Midbrain (tissue), 1 donor: Measurements from ENCODE around the gene UBAC1.
"Not testable (repeated sequence)": the region's sequence is repeated elsewhere in the genome, so short reads cannot be mapped to it uniquely, and the experiment has no call there.

Experiments
- DNase-seq: peaks from one replicate; lab custom pipeline; 2025; lab: John Stamatoyannopoulos, UW

The UBAC1 gene

DNA sequence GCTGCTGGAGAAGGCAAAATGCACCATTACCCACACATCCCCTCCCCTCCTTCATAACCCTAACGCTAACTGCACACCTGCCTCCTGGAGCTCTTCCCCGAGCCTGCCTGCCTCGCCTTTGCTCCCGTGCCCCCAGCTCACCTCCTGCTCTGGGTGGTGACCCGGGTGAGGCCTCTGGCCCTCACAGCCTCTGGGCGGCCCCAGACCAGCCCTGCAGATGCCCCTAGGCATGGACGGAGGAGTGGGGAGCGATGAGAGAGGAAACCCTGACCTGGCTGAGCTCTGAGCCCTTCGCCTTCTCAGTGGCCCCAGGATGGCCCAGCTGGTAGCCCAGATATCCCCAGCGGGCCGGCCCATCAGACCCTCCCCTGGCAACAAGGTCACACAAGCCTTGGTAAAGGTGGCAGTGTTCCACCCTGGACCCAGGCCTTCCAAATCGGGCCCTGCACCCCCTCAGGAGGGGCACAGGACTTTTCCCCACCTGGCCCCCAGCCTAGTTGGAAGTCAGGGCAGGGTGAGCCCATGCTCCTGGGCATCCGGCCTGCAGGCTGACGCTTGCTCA, 39.3 kb downstream of the UBAC1 start:
- DNase-seq: no peak

DNA sequence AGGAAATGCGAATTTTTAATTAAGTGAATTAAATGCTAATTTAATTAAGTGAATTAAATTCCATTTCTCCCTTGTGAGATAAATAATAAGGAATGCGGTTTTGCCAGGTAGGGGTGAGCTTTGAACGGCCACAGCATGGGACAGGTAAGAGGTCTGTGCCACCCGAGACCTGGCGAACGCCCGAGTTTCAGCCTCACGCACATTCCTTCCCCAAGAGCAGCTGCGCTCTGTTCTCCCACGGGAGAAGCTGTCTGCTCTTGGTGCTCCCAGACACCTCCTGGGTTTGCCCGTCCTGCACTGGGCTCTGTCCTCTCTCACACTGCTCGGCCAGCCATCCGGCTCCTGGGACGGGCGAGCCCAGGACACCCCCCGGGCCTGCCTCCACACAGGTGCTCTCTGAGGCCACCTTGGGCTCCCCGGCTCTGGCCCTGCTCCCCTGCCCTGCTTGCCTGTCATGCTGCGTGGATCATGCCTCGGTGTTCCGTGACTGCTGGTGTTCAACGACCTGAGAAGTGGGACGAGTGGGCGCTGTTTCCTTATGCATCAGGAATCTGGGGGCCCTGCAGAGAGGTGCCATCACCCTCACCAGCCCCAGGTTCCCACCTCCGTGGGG, 40.1 kb downstream of the UBAC1 start:
- DNase-seq: no peak

DNA sequence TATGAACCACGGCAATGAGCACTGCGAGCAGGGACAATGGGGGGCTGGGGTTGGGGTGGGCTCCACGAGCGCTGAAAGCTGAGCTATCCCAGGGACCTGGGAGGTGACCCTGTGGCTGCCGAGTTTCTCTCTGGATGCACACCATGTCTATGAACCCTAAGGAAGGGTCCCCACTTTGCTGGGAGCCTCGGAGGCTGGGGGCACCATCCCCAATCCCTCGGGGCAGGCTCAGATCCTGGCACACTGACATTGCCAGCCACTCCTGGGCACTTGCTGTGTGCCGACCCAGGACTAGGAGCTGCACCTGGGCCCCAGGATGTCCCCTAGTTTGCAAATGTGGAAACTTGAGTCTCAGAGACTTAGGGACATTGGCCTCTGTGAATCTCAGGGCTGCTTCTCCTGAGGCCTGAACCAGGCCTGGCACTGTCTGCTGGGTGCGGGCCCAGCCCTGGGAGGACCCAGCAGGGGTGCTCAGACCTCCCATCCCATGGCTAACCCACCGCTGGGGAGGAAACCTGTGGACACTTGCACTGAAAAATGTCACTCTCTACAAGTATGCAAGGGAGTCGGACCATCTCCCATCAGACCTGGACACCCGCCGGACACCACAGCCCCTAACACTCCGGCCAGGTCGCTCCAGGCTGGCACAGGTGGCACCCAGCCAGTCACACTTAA, 40.8 kb downstream of the UBAC1 start:
- DNase-seq: no peak

DNA sequence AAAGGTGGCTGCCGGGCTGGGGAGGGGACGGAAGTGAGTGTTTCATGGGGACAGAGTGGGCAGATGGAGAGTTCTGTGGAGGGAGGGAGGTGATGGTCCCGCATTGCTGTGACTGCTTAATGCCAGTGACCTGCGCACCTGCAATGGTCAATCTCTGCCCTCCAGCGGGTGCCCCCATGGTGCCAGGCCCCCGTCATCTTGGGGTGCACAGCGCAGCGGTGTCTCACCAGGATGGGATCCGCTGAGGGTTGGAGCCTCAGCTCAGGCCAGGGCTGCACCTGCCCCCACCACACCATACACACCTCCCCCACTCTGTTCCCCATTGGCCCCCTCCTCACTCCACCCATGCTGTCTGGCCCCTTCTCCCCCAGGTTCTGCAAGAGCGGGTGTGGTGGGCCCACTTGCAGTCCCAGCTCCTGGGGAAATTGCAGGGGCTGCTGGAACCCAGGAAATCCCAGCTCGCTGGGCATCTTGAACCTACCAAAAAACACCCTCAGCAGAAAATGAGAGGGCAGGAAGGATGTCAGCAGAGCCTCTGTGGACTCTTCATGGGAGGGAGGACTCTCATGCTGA, 41.8 kb downstream of the UBAC1 start:
- DNase-seq: no peak

DNA sequence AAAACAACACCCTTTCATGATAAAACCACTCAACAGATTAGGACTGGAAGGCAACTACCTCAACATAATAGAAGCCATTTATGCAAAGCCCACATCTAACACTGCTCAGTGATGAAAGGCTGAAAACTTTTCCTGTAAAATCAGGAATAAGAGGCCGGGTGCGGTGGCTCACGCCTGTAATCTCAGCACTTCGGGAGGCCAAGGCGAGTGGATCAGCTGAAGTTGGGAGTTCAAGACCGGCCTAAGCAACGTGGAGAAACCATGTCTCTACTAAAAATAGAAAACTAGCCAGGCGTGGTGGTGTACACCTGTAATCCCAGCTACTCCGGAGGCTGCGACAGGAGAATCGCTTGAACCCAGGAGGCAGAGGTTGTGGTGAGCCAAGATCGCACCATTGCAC, 44.9 kb downstream of the UBAC1 start:
- not testable (repeated sequence) for DNase-seq

DNA sequence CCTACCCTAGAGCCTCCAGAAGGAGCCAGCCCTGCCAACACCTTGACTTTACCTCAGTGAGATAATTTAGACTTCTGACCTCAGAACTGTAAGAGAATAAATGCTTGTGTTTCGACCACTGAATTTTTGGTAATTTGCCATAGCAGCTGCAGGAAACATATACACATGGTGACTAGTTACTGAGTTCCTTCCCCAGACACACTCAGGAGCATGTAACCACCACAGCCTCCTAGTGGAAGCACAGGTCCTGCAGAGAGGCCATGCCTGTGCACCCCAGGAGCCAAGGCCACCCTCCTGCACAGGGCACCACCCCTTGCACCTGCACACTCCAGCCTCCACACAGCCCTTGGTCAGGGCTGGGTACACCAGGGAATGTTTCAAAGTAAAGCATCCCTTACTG, 46.3 kb downstream of the UBAC1 start:
- DNase-seq: no peak

DNA sequence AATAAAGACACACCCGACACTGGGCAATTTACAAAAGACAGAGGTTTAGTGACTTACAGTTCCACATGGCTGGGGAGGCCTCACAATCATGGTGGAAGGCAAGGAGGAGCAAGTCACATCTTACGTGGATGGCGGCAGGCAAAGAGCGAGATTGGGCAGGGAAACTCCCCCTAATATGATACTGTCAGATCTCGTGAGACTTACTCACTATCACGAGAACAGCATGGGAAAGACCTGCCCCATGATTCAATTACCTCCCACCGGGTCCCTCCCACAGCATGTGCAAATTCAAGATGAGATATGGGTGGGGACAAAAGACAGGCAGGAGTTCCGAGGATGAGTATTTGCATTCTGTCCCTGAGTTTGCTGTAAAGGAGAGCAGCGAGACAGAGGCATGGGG, 49.9 kb downstream of the UBAC1 start:
- not testable (repeated sequence) for DNase-seq

DNA sequence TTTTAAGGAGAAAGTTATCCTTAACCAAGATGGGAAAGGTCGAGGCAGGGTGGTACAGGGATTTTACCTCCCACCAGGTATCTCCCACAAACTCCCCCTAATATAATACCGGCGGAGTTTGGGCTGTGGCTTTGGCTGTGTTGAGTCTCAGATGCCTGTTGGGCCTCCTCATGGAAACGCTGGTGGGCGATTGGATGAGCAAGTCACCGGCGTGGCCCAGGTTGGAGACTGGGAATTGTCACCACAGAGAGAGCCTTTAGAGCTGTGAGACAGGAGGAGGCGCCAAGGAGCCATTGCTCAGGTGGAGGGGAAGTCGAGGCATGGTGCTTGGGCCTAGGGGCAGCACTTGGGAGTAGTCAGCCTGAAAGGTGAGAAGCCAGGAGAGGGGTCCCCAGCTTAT, 50.4 kb downstream of the UBAC1 start:
- DNase-seq: no peak

DNA sequence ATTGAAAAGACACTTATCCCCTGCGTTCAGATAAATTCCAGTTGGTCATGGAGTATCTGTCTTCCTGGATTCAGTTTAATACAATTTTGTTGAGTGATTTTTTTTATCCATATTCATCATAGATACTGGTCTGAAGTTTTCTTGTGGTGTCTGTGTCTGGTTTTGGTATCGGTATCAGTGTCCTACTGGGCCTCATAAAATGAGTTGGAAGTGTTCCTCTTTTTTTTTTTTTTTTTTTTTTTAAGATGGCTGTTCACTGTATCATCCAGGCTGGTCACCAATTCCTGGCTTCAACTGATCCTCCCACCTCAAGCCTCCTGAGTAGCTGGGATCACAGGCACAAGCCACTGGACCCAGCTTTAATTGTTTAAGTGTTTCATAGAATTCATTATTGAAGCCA, 51.0 kb downstream of the UBAC1 start:
- no peak for DNase-seq

DNA sequence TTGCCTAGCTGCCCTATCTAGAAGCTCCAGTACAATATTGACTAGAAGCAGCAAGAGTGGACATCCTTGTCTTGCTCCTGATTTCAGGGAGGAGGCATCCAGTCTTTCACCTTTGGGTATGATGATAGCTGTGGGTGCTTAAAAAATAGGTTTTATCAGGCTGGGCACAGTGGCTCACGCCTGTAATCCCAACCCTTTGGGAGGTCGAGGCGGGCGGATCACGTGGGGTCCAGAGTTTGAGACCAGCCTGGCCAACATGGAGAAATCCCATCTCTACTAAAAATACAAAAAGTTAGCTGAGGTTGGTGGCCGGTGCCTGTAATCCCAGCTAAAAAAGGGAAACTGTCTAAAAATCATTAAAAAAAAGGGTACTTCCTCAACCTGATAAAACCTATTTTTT, 51.8 kb downstream of the UBAC1 start:
- DNase-seq: no peak

DNA sequence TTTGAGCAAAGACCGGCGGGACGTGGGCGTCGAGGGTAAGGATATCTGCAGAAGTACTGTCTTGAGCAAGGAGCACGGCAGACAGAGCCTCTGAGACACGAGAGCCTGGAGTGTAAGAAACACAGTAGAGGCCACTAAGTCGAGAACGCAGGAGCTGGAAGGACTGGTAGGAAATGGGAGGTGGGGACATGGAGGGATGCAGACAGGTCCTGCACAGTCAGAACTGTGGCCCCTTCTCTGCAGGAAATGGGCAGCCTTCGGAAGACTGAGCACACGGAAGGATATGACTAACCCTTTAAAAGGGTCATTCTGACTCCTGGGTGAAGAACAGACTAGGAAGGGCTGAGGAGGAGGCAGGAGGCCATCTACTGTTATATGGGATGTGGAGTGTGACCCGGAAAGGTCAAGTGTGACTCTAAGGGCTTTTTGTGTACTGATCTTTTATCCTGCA, 52.4 kb downstream of the UBAC1 start:
- DNase-seq: no peak

DNA sequence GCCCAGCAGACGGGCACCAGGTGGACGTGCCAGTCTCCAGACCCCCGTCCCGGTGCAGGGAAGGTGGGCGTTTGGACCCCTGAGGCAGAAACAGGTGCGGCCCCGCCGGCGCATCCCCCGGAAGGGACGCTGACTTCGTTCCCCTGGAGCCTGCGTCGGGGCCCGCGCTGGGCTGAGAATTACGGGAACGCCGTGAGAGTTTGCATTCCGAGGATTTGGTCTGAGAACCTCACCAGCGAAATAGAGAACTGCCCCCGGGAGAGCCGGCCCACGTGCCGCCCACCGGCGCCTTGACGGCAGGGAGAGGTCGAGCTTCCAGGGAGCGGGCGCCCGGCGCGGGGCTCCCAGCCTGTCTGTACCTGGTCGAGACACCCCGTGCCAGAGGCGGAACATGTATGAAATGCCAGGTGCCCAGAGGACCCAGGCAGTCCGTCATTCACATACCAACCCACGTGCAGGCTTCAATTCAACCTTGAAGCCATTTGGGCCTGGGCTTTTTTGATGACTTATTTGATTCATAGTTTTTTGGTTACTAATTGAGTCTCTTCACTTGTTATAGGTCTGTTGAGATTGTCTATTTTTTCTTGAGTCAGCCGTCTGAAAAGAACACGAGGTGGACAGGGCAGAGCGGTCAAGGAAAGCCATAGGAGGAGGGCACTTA, 53.0 kb downstream of the UBAC1 start:
- no peak for DNase-seq

DNA sequence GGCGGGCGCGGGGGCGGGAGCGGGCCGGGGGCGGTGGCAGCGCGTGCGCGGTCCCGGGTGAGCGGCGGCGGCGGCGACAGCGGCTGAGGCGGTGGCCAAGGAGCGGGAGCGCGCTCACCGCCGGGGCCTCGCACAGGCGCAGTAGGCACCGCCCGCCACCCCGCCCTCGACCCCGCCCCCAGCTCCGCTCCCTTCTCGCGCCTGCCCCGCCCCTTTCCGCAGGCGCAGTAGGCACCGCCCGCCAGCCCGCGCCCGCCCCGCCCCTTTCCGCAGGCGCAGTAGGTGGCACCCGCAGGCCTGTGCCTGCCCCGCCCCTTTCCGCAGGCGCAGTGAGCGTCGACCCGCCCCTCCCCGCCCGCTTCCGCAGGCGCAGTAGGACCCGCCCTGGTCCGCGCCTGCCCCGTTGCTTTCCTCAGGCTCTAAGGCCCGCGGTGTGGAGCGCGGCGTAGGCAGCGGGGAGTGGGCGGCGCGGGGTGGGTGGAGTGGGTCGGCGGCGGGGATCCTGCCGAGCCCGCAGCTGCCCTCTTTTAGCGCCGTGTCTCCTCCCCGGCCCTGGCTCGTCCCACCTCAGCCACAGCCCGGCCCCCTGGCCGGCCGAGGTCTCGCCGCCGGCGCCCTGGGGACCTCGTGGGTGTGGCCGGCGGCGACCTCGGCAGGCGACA, 53.6 kb downstream of the UBAC1 start, which contains the start of gene CAMSAP1:
Gene CAMSAP1, minus strand, starts transcription at position 116 of the 662 bp plus-strand sequence. CDS start 387 bp downstream, outside the sequence.
- peak; percentile 93 for DNase-seq

DNA sequence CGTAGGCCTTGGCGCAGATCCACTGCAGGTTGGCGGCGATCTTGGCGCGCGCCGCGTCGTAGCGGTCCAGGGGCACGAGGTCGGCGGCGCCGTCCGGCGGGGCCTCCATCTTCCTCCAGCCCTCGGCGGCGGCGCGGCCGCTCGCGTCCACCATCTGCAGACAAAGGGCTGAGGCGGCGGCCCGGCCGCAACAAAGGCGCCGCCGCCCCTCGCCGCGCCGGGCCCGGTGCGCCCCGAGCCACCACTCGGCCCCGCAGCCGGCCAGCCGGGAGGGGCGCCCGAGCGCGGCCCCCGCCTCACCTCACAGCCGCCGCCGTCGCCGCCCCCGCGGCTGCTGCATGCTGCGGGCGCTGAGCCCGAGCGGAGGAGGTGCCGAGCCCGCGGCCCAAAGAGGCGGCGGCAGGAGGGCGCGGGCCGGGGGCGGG, 54.2 kb downstream of the UBAC1 start:
- no peak for DNase-seq

DNA sequence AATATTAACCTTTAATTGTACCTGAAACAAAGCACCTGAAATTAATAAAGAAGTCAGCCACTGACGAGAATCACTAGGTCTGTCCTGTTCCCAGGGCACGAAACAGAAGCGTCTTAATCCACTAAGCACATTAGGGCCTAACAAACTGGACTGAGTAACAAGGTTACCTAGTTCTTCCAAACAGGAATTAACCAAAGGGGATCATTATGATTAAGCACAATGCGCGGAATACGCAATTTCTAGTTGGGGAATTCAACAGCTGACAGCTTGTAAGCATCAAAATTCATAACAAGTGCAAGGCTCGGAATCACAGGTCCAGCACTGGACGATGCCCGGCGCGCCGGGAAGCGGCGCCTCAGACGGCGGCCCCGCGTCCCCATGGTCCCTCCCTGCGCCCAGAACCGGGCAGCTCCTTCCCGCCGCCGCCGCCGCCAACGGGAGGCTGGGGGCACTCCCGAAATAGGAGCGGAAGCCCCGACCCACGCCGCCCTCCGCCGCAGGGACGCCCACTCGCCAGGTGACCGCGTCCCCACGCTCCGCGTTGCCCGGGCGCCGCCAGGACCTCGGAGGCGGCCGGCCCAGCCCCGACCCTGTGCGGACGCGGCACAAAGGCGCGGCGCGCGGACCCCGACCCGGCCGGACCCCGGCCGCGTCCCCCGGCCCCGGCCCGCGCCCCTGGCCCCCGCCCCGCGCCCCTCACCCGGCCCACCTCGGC, 54.7 kb downstream of the UBAC1 start:
- DNase-seq: peak; percentile 34

DNA sequence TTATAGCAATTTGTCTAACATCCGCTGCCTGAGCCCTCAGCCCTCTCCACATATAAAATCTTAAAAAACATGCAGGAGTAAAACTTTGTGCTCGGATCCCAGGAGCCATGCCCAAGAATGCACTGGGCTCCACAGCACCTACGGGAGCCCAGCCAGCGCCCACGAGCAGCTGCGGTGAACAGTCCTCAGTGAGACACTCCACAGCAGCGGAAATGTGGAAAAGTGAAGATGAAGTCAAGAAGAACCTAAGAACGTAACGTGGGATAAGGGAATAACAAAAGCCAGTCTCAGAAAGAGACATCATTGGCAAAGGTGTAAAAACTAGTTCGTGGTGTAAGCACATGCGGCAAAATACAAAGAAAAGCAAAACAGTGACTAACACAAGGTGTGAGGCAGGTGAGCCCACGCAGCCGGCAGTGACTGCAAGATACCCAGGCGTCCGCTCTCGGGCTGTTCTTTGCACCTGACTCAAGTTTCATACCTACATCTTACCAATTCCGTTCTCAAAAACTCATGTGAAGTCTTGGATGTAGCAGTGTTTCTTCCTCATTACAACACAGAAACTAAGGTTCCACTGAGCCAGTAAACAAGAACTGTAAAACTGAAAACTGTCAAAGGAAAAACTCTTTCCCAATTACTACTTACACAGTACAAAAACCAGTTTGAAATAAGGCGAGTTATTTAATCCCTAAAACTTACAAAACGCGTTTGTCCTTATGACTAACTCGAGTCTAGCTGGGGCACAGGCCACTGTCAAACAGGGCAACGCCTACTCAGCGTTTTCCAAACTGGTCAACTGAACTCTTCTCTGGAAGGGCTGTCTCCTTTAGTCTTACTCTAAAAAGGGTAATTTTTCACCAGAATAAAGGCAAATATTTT, 55.6 kb downstream of the UBAC1 start:
- no peak for DNase-seq

DNA sequence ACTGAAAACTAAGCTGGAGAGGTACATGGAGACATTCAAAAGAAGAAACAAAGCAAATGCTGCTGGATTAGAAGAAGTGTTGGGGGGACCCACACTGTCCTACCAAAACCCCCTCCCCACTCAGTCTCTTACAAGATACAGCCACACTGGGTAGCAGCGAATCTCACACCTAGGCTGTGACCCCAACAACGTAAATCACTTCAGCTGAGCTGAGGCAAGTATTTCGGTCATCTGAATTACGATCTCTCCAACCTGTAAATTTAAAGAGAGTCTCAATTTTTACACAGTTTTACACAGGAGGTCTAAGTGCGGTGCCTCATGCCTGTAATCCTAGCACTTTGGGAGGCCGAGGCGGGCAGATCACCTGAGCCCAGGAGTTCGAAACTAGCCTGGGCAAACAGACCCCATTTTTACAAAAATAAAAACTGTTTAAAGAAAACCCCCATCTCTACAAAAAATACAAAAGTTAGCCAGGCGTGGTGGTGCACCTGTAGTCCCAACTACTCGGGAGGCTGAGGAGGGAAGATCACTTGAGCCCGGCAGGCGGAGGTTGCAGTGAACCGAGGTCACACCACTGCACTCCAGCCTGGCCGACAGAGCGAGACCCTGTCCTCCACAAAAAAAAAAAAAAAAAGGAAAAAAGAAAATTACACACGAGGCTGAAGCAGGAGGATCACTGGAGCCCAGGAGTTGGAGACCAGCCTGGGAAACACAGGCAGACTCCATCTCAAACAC, 57.2 kb downstream of the UBAC1 start:
- DNase-seq: no peak

DNA sequence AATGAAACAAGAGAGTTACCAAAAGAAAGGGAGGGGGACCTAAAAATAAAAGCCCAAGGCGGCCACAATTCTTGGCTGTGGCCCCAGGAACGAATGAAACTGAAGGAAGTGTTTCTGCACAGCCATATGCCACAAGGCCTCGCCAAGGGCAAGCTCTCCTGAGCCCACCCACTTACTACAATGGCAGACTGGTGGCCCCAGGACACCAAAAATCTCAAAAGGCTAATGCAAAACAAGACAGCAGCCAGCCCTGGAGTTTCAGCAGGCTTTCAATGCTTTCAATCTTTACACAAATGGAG, 57.9 kb downstream of the UBAC1 start:
- no peak for DNase-seq

DNA sequence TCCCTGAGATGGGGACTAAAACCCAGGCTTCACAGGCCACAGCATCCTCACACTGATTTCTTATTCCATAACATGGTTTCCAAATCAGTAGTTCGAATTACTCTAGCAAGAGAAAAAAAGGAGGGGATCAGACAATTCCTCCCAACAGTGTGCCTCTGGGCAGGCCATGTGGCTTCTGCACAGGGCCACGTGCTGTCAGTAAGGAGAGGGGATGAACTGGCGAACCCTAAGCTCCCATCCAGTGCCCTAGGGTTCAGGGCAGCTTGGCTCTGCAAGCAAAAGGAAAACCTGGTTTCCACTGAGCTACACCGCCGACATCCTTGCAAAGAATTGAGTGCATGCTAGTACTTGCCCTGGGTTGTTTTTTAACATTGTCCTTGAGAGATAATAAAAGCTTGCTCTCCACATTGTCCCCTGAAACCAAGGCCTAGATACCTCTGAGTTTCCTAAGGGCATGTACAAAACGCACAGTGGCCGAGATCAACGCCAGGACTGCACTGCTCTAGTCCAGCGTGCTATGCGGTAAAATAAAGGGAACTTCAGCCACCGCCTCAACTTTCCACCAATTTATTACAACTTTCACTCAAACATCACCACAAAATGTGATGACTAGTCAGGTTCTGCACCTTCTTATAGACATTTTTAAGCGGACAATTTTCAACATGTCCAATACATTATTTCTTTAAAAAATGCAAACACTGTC, 58.4 kb downstream of the UBAC1 start:
- DNase-seq: no peak
